Mesenchymal stem cell (in vitro differentiated cells and primary cell): ENCODE data around the gene RIN2.
A peak's percentile ranks its signal among the peaks of the same experiment; 100 is the strongest.

ENCODE experiments used
- DNase-seq: peaks from one replicate; pipeline ENCODE4 v3.0.0-alpha.2; 2013
- H2AFZ ChIP-seq: one replicate; pipeline ENCODE4 v1.6.1; 2013; ENCODE audit warnings: low read depth, mild to moderate bottlenecking, control low read depth, inconsistent platforms, low read length, moderate library complexity
- H2AK5ac ChIP-seq: 2 replicates; pipeline ENCODE4 v1.6.1; 2013; ENCODE audit warnings: low read length, moderate library complexity, mild to moderate bottlenecking, inconsistent platforms; ENCODE audit not compliant: severe bottlenecking
- H2BK120ac ChIP-seq: one replicate; pipeline ENCODE4 v1.6.1; 2013; ENCODE audit warnings: low read depth, mild to moderate bottlenecking, inconsistent platforms, low read length, moderate library complexity
- H2BK12ac ChIP-seq, 2 experiments: one replicate each; pipeline ENCODE4 v1.6.1; 2013; ENCODE audit warnings: inconsistent platforms in 2 of 2, low read length in 2 of 2, mild to moderate bottlenecking in 2 of 2, moderate library complexity in 2 of 2, control low read depth in 1 of 2
- H2BK15ac ChIP-seq: one replicate; pipeline ENCODE4 v1.6.1; 2013; ENCODE audit warnings: mild to moderate bottlenecking, low read depth, inconsistent platforms; ENCODE audit not compliant: poor library complexity, severe bottlenecking
- H2BK5ac ChIP-seq: 2 replicates; pipeline ENCODE4 v1.6.1; 2013; ENCODE audit warnings: low read depth, mild to moderate bottlenecking, low read length, control low read depth, inconsistent platforms; ENCODE audit not compliant: poor library complexity, severe bottlenecking
- H3K14ac ChIP-seq, 2 experiments: one replicate each; pipeline ENCODE4 v1.6.1; 2013; ENCODE audit warnings: inconsistent platforms in 2 of 2, low read length in 2 of 2, control low read depth in 1 of 2, mild to moderate bottlenecking in 1 of 2, moderate library complexity in 1 of 2
- H3K18ac ChIP-seq, 2 experiments: one replicate each; pipeline ENCODE4 v1.6.1; 2013; ENCODE audit warnings: inconsistent platforms in 2 of 2, low read length in 2 of 2, control low read depth in 1 of 2, low read depth in 1 of 2, mild to moderate bottlenecking in 1 of 2
- H3K23ac ChIP-seq, 2 experiments: one replicate each; pipeline ENCODE4 v1.6.1; 2013; ENCODE audit warnings: inconsistent platforms in 2 of 2, low read length in 2 of 2, mild to moderate bottlenecking in 2 of 2, moderate library complexity in 2 of 2, control low read depth in 1 of 2
- H3K27ac ChIP-seq: 2 replicates; pipeline ENCODE4 v1.5.1; 2013; ENCODE audit warnings: mild to moderate bottlenecking, moderate library complexity, low read length, control low read depth, inconsistent platforms; ENCODE audit not compliant: poor library complexity, severe bottlenecking
- H3K27me3 ChIP-seq, 2 experiments: 2 replicates each; pipeline versions ENCODE4 v1.6.1 to v1.7.0; 2013; ENCODE audit warnings: low read length in 2 of 2, mild to moderate bottlenecking in 2 of 2, moderate library complexity in 2 of 2, control low read depth in 1 of 2, inconsistent platforms in 1 of 2; ENCODE audit not compliant: control insufficient read depth in 1 of 2, insufficient read depth in 1 of 2
- H3K36me3 ChIP-seq, 2 experiments: 2 replicates each; pipeline versions ENCODE4 v1.6.1 to v1.7.0; 2013; ENCODE audit warnings: low read length in 2 of 2, control low read depth in 1 of 2, inconsistent platforms in 1 of 2, low read depth in 1 of 2, mild to moderate bottlenecking in 1 of 2; ENCODE audit not compliant: insufficient read depth in 2 of 2, control insufficient read depth in 1 of 2
- H3K4ac ChIP-seq, 2 experiments: one replicate each; pipeline ENCODE4 v1.6.1; 2013; ENCODE audit warnings: inconsistent platforms in 2 of 2, low read length in 2 of 2, mild to moderate bottlenecking in 2 of 2, moderate library complexity in 2 of 2, control low read depth in 1 of 2, low read depth in 1 of 2
- H3K4me1 ChIP-seq: 2 replicates; pipeline ENCODE4 v1.6.1; 2013; ENCODE audit warnings: low read depth, low read length, control low read depth; ENCODE audit not compliant: control insufficient read depth, insufficient read depth
- H3K4me2 ChIP-seq: 2 replicates; pipeline ENCODE4 v1.6.1; 2013; ENCODE audit warnings: low read length, mild to moderate bottlenecking, inconsistent platforms; ENCODE audit not compliant: poor library complexity, severe bottlenecking
- H3K4me3 ChIP-seq, 2 experiments: 2 replicates each; pipeline versions ENCODE4 v1.5.1 to v1.7.0; 2013; ENCODE audit warnings: low read length in 2 of 2, mild to moderate bottlenecking in 2 of 2, control low read depth in 1 of 2, low read depth in 1 of 2; ENCODE audit not compliant: insufficient read depth in 1 of 2
- H3K79me1 ChIP-seq: replicated peaks from 2 replicates; pipeline ENCODE4 v1.6.1; 2013; ENCODE audit warnings: mild to moderate bottlenecking, control low read depth, low read length, inconsistent platforms; ENCODE audit not compliant: poor library complexity, severe bottlenecking
- H3K9ac ChIP-seq: 2 replicates; pipeline ENCODE4 v1.7.0; 2013; ENCODE audit warnings: mild to moderate bottlenecking, low read length, moderate library complexity
- H3K9me3 ChIP-seq: 2 replicates; pipeline ENCODE4 v1.7.0; 2013; ENCODE audit warnings: mild to moderate bottlenecking, low read length; ENCODE audit not compliant: control insufficient read depth
- H4K8ac ChIP-seq: one replicate; pipeline ENCODE4 v1.6.1; 2013; ENCODE audit warnings: inconsistent platforms, mild to moderate bottlenecking, low read length, moderate library complexity
- H4K91ac ChIP-seq: one replicate; pipeline ENCODE4 v1.6.1; 2013; ENCODE audit warnings: mild to moderate bottlenecking, low read length, inconsistent platforms
- WGBS: methylation state at CpG from one replicate; pipeline ENCODE4 v1.1.7; 2013; ENCODE audit warnings: mixed read lengths; 5-methylcytosine and 5-hydroxymethylcytosine counted together

RIN2 gene

DNA sequence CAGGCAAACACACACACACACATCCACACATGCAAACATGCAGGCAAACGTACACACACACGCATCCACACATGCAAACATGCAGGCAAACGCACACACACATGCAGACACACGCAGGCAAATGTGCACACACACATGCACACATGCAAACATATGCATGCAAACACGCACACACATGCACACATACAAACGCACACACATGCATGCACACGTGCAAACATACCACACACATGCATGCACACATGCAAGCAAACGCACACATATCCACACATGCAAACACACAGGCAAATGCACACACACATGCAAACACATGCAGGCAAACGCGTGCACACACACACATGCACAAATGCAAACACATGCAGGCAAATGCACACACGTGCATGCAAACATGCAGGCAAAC, 46.9 kb upstream of the RIN2 start:
- Histone ChIP-seq H3K23ac (no peak overlapping the region), H3K36me3 (no peaks in the 10 kb centered on the region), H2AFZ (no peak overlapping the region), H3K27ac (no peak overlapping the region), H3K14ac (peak overlapping the region in 1 of 2 experiments; percentile 2), H2BK12ac (no peak overlapping the region), H3K4me3 (no peak overlapping the region), H2AK5ac (no peak overlapping the region), H3K9ac (no peak overlapping the region), H3K18ac (no peak overlapping the region), H2BK5ac (no peak overlapping the region), H4K91ac (no peak overlapping the region), H3K4ac (no peak overlapping the region), H3K9me3 (no peaks in the 10 kb centered on the region), H2BK120ac (no peak overlapping the region), H3K4me1 (peaks cover 6% of the 10 kb centered on the region), H4K8ac (no peak overlapping the region), H2BK15ac (no peak overlapping the region), H3K27me3 (peaks cover 7 to 17% of the 10 kb centered on the region in 2 experiments), H3K79me1 (no peaks in the 10 kb centered on the region), H3K4me2 (no peak overlapping the region)
- no peak for DNase-seq
- 85% methylated on average over 11 of the region's 11 CpGs for WGBS

DNA sequence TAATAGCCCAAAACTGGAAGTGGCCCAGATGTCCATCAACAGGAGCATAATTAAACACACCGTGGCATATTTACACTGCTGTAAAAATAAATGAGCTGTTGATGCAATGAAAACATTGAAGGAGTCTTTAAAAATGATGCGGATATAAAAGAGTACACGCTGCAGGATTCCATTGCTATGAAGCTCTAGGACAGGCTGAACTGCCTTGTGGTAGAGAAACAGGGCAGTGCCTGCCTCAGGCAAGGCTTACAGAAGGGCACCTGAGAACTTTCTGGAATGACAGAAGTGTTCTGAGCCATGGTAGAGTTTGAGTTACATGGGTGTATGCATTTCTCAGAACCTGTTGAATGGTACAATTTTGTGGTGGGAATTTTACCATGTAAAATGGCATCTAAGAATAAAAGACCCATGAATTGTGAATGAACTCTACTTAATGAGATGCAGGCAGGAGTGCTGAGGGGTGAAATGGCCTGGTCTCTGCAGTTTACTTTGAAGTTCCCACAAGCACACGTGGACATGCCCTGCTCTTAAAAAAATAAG, 45.3 kb upstream of the RIN2 start:
- Histone ChIP-seq H3K4me1 (peaks cover 6% of the 10 kb centered on the region), H2AFZ (no peak overlapping the region), H4K91ac (no peak overlapping the region), H3K27ac (no peak overlapping the region), H2BK5ac (no peak overlapping the region), H2BK15ac (no peak overlapping the region), H3K36me3 (no peaks in the 10 kb centered on the region), H3K23ac (no peak overlapping the region), H3K27me3 (peaks cover 7 to 17% of the 10 kb centered on the region in 2 experiments), H2AK5ac (no peak overlapping the region), H2BK12ac (no peak overlapping the region), H2BK120ac (no peak overlapping the region), H3K14ac (no peak overlapping the region), H3K4me2 (no peak overlapping the region), H3K9ac (no peak overlapping the region), H3K4ac (no peak overlapping the region), H3K18ac (no peak overlapping the region), H3K79me1 (no peaks in the 10 kb centered on the region), H4K8ac (no peak overlapping the region), H3K9me3 (no peaks in the 10 kb centered on the region), H3K4me3 (no peak overlapping the region)
- DNase-seq, result no peak
- WGBS, result 89% methylated on average over 4 of the region's 4 CpGs

GRCh38 chr20:19713822-19714578, 44.1 kb upstream of the RIN2 start:
- Histone ChIP-seq H2BK15ac (no peak overlapping the region), H2BK5ac (no peak overlapping the region), H2AK5ac (no peak overlapping the region), H3K4ac (no peak overlapping the region), H3K36me3 (no peaks in the 10 kb centered on the region), H3K9me3 (no peaks in the 10 kb centered on the region), H3K27me3 (peaks cover 4% of the 10 kb centered on the region in 2 experiments), H4K8ac (no peak overlapping the region), H3K79me1 (no peaks in the 10 kb centered on the region), H2BK120ac (no peak overlapping the region), H2BK12ac (no peak overlapping the region), H3K4me2 (no peak overlapping the region), H3K23ac (no peak overlapping the region), H3K14ac (no peak overlapping the region), H3K18ac (peak overlapping the region in 1 of 2 experiments; percentile 28), H3K4me1 (peaks cover 6% of the 10 kb centered on the region), H3K9ac (no peak overlapping the region), H3K27ac (no peak overlapping the region), H2AFZ (no peak overlapping the region), H3K4me3 (no peak overlapping the region), H4K91ac (no peak overlapping the region)
- DNase-seq, result peak; percentile 21
- 69% methylated on average over 2 of the region's 2 CpGs for WGBS

GRCh38 chr20:19714579-19714840, 43.5 kb upstream of the RIN2 start:
- peaks cover 0 to 6% of the 10 kb centered on the region in 2 experiments for H3K27me3 ChIP-seq
- 67% methylated on average over 1 of the region's 1 CpG for WGBS
- no peak overlapping the region for H3K4ac ChIP-seq
- H3K4me3 ChIP-seq, result no peak overlapping the region
- no peak overlapping the region for H2BK5ac ChIP-seq
- H3K27ac ChIP-seq, result no peak overlapping the region
- H3K9me3 ChIP-seq, result no peaks in the 10 kb centered on the region
- H2BK15ac ChIP-seq, result no peak overlapping the region
- no peak overlapping the region for H3K14ac ChIP-seq
- no peak overlapping the region for H3K4me2 ChIP-seq
- no peak overlapping the region for H3K18ac ChIP-seq
- H3K23ac ChIP-seq, result no peak overlapping the region
- no peak overlapping the region for H2AFZ ChIP-seq
- H3K9ac ChIP-seq, result no peak overlapping the region
- peaks cover 6% of the 10 kb centered on the region for H3K4me1 ChIP-seq
- H2AK5ac ChIP-seq, result no peak overlapping the region
- H3K36me3 ChIP-seq, result no peaks in the 10 kb centered on the region
- H2BK120ac ChIP-seq, result no peak overlapping the region
- H3K79me1 ChIP-seq, result no peaks in the 10 kb centered on the region
- H4K8ac ChIP-seq, result no peak overlapping the region
- H2BK12ac ChIP-seq, result no peak overlapping the region
- H4K91ac ChIP-seq, result no peak overlapping the region
- no peak for DNase-seq
